IPS-NIHi11 (cell line): Measurements from ENCODE around the gene ATP6V1G2.
"Not testable (repeated sequence)": the region's sequence is repeated elsewhere in the genome, so short reads cannot be mapped to it uniquely, and the experiment has no call there.

Experiments used
- DNase-seq: peaks from one replicate; pipeline ENCODE4 v3.0.0; 2012; ENCODE audit warnings: mixed read lengths, low spot score

The ATP6V1G2 gene

GRCh38 chr6:31575952-31576685, 29.7 kb upstream of the ATP6V1G2 start:
- DNase-seq, result no peak

- no peak for DNase-seq
Observed at GRCh38 chr6:31575335-31575901, 29.0 kb upstream of the ATP6V1G2 start, which contains the start of gene TNF. Gene TNF, plus strand, starts transcription at chr6:31575565. Its CDS starts 177 bp downstream, at chr6:31575742.

- no peak for DNase-seq
Observed at GRCh38 chr6:31574106-31575061, 28.0 kb upstream of the ATP6V1G2 start.

GRCh38 chr6:31573239-31574105, 27.1 kb upstream of the ATP6V1G2 start:
- no peak for DNase-seq

- DNase-seq, result no peak
Observed at GRCh38 chr6:31572041-31572911, 25.9 kb upstream of the ATP6V1G2 start, which contains the start of gene LTA. Gene LTA, plus strand, starts transcription at chr6:31572289. Its CDS starts 454 bp downstream, at chr6:31572743.

GRCh38 chr6:31569861-31570536, 23.6 kb upstream of the ATP6V1G2 start:
- DNase-seq, result no peak

GRCh38 chr6:31568537-31568961, 22.1 kb upstream of the ATP6V1G2 start:
- DNase-seq, result no peak

GRCh38 chr6:31567531-31568370, 21.3 kb upstream of the ATP6V1G2 start:
- DNase-seq, result no peak

GRCh38 chr6:31560697-31561058, 14.3 kb upstream of the ATP6V1G2 start:
- DNase-seq, result no peak

- DNase-seq, result no peak
Observed at GRCh38 chr6:31559958-31560696, 13.7 kb upstream of the ATP6V1G2 start.

- DNase-seq, result no peak
Observed at GRCh38 chr6:31559606-31559957, 13.2 kb upstream of the ATP6V1G2 start.

- no peak for DNase-seq
Observed at GRCh38 chr6:31558631-31559500, 12.5 kb upstream of the ATP6V1G2 start.

- no peak for DNase-seq
Observed at GRCh38 chr6:31558318-31558625, 11.9 kb upstream of the ATP6V1G2 start.

GRCh38 chr6:31557443-31558317, 11.3 kb upstream of the ATP6V1G2 start:
- DNase-seq, result no peak

GRCh38 chr6:31556307-31556706, 9.9 kb upstream of the ATP6V1G2 start:
- DNase-seq, result no peak

GRCh38 chr6:31551371-31551770, 5.0 kb upstream of the ATP6V1G2 start:
- not testable (repeated sequence) for DNase-seq

GRCh38 chr6:31548544-31548873, 2.1 kb upstream of the ATP6V1G2 start:
- no peak for DNase-seq
